Brain microvascular endothelial cell (primary cell): ENCODE measurements around the gene ZIM2.
A peak's percentile ranks its signal among the peaks of the same experiment; 100 is the strongest.

Experiments
- DNase-seq: peaks from one replicate; pipeline ENCODE4 v3.0.0-alpha.2; 2020
- H3K27ac ChIP-seq: fragments of 250-450 bp; sonication (Bioruptor Pico); 2 replicates; pipeline ENCODE4 v1.5.1; 2020; ENCODE audit warnings: mild to moderate bottlenecking, moderate library complexity
- H3K27me3 ChIP-seq: fragments of 250-450 bp; sonication (Bioruptor Pico); replicated peaks from 2 replicates; pipeline ENCODE4 v1.5.1; 2020; ENCODE audit warnings: mild to moderate bottlenecking
- H3K36me3 ChIP-seq: fragments of 250-450 bp; sonication (Bioruptor Pico); replicated peaks from 2 replicates; pipeline ENCODE4 v1.5.1; 2020; ENCODE audit warnings: mild to moderate bottlenecking
- H3K4me3 ChIP-seq: 2 replicates; pipeline ENCODE4 v1.5.1; 2011; ENCODE audit warnings: low read depth, mild to moderate bottlenecking, control low read depth, low read length, moderate library complexity
- in situ Hi-C: cut with HindIII; loops from 2 replicates; pipeline ENCODE4 v1.10.0; 2017; ENCODE audit warnings: low sequenced_read_pairs, low pct_ligation_motif_present
- TF ChIP-seq, protein P1 (sequence below): IDR thresholded peaks from 2 replicates; pipeline ENCODE4 v1.5.1; 2011; ENCODE audit warnings: low read depth, mild to moderate bottlenecking, moderate library complexity, low read length, control low read depth, inconsistent platforms; ENCODE audit errors: missing control alignments

ZIM2 gene

DNA sequence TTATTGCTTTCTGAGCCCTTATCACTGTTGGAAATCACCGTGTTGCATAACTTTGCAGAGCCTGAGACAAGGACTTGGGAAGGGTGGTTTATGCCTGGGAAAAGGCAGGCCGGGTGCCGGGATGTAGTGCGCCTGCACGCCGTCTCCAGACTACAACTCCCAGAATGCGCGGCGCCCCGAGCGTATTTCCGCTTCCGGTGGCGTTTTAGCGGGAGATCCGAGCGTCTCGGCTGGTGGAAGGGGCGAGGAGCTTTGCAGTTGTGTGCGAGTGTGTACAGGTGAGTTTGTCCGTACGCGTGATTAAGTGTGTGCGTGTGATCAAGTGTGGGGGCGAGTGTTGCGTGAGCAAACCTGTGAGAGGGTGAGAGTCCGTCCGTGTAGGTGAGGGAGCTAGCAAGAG lies 75.4 kb downstream of the ZIM2 start:
- H3K27ac ChIP-seq: no peak overlapping the region
- no peak overlapping the region for H3K4me3 ChIP-seq
- in situ Hi-C loops: no loop called here
- H3K36me3 ChIP-seq: no peaks in the 10 kb centered on the region
- H3K27me3 ChIP-seq: no peaks in the 10 kb centered on the region
- peak; percentile 4 for DNase-seq
- TF ChIP-seq, protein P1, sequence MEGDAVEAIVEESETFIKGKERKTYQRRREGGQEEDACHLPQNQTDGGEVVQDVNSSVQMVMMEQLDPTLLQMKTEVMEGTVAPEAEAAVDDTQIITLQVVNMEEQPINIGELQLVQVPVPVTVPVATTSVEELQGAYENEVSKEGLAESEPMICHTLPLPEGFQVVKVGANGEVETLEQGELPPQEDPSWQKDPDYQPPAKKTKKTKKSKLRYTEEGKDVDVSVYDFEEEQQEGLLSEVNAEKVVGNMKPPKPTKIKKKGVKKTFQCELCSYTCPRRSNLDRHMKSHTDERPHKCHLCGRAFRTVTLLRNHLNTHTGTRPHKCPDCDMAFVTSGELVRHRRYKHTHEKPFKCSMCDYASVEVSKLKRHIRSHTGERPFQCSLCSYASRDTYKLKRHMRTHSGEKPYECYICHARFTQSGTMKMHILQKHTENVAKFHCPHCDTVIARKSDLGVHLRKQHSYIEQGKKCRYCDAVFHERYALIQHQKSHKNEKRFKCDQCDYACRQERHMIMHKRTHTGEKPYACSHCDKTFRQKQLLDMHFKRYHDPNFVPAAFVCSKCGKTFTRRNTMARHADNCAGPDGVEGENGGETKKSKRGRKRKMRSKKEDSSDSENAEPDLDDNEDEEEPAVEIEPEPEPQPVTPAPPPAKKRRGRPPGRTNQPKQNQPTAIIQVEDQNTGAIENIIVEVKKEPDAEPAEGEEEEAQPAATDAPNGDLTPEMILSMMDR: no peak

DNA sequence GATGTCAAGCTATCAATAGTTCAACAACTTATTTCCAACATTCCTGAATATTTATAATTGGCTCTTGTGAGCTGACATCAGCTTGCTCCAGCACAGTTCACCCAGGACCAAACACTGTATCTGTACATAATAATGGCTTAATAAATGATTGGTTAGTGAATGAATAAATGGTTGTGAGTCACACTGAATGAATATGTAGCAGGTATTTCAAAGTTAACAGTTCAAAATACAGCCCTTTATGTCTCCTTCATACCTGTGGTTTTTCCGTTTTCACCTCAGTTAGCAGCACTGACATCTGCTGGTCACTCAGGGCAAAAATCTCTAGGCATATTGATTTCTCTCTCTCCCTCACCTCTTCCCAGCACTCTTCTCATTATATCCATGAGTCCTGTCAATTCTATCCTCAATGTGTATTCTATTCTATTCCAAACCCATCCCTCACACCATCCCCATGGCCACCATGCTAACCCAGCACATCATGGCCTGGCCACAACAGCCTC lies 76.3 kb downstream of the ZIM2 start:
- no peaks in the 10 kb centered on the region for H3K36me3 ChIP-seq
- no peaks in the 10 kb centered on the region for H3K27me3 ChIP-seq
- in situ Hi-C loops: no loop called here
- no peak for DNase-seq
- TF ChIP-seq, protein P1: no peak
- H3K27ac ChIP-seq: no peak overlapping the region
- no peak overlapping the region for H3K4me3 ChIP-seq

DNA sequence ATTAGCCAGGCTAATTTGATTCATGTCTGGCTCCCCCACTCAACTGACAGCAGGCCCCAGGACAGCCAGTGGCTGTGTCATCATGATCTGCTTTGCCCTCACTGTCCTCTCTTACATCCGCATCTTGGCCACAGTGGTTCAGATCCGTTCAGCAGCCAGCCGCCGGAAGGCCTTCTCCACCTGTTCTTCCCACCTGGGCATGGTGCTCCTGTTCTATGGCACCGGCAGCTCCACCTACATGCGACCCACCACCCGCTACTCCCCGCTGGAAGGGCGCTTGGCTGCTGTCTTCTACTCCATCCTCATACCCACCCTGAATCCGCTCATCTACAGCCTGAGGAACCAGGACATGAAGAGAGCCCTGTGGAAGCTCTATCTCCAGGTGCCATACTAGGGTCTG lies 79.7 kb downstream of the ZIM2 start:
- TF ChIP-seq, protein P1: no peak
- no peak for DNase-seq
- Histone ChIP-seq H3K27me3 (no peaks in the 10 kb centered on the region), H3K4me3 (no peak overlapping the region), H3K27ac (no peak overlapping the region), H3K36me3 (no peaks in the 10 kb centered on the region)
- in situ Hi-C loops: no loop called here

DNA sequence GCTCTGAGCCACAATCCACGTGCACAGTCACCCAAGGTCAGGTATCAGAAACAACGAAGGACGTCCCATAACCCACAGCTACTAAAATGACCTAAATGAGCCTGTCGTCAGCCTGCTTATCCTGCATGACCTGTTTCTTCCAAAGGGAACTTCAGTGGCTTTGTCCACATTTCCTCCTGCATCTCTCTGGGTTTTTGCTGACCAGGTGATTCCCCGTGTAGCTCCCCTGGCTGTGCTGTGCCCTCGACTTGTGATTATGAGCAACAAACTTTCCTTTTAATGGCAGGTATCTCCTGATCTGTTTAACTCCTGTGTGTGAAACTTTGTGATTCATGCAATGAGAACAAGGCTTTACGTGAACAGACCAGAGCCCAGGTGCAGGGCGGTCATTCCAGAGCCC lies 81.0 kb downstream of the ZIM2 start:
- TF ChIP-seq, protein P1: no peak
- Histone ChIP-seq H3K27ac (no peak overlapping the region), H3K4me3 (no peak overlapping the region), H3K36me3 (no peaks in the 10 kb centered on the region), H3K27me3 (no peaks in the 10 kb centered on the region)
- DNase-seq: no peak
- in situ Hi-C loops: no loop called here

DNA sequence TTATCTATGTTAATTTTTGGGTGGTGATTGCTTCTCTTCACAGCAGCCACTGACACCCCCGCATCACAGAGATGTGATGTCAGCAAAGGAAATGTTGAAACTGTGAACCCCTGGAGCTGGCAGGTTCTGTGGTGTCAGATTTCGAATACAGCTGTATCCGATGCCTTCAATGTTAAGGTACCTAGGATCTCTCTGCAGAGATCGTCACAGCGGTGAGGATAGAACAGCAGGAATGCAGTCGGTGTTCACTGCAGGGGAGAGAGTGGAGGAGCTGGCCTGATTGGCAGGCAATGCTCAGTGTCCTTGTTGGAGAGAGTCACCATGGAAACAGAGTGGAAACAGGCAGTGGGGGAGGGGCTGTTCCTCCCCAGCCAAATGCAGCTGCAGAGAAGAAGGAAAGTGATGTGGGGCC lies 89.4 kb downstream of the ZIM2 start:
- Histone ChIP-seq H3K36me3 (no peaks in the 10 kb centered on the region), H3K27me3 (no peaks in the 10 kb centered on the region), H3K27ac (no peak overlapping the region), H3K4me3 (no peak overlapping the region)
- TF ChIP-seq, protein P1: no peak
- DNase-seq: no peak
- in situ Hi-C loops: no loop called here

DNA sequence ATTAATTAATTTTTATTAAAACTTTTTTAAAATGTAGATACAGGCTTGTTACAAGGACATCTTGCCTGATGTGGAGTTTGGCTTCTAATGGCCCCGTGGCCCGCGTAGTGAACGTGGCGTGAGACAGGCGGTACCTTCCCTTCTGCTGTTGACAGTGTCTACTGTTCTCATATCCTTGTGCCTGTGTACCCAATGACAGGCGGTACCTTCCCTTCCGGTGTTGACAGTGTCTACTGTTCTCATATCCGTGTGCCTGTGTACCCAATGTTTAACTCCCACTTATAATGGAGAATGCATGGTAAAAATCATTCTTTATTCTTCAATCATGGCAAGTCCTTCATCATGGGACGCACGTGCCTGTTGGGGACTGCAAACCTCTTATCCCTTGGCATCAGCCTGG lies 89.9 kb downstream of the ZIM2 start:
- in situ Hi-C loops: no loop called here

More for the DNA sequence above, 89.9 kb downstream of the ZIM2 start:
- Histone ChIP-seq H3K36me3 (no peaks in the 10 kb centered on the region), H3K27ac (no peak overlapping the region), H3K4me3 (no peak overlapping the region), H3K27me3 (no peaks in the 10 kb centered on the region)
- no peak for DNase-seq
- TF ChIP-seq, protein P1: no peak
